ENCODE data around the gene C2orf68.
"Not testable (repeated sequence)": the region's sequence is repeated elsewhere in the genome, so short reads cannot be mapped to it uniquely, and the experiment has no call there.

GRCh38 chr2:85604133-85604444 is 7.8 kb downstream of the C2orf68 start:
- not testable (repeated sequence) for TF ChIP-seq CTCF (IDR thresholded peaks at IDR 0.05; ENCODE audit: insufficient read depth, low read length, poor library complexity, severe bottlenecking); EZH2phosphoT487 (conservative IDR thresholded peaks at IDR 0.05; ENCODE audit: low read length)

Measured in SU-DHL-6 (cell line).